Fibroblast of lung (primary cell): ENCODE measurements around the gene PIP5K1C.

ENCODE experiments used
- EZH2 ChIP-seq: IDR thresholded peaks from 2 replicates; pipeline ENCODE4 v1.5.1; 2012; ENCODE audit warnings: low read length, control low read depth, mild to moderate bottlenecking; ENCODE audit errors: missing control alignments
- TF ChIP-seq, protein P1 (sequence below), 2 donors: IDR thresholded peaks in 1 of 2; conservative IDR thresholded peaks in 1 of 2; 1 replicate in 1 of 2; 2 replicates in 1 of 2; pipeline ENCODE4 v1.5.1; 2011 to 2012; ENCODE audit warnings: low read length in 2 of 2, control low read depth in 1 of 2, inconsistent platforms in 1 of 2, low read depth in 1 of 2, mild to moderate bottlenecking in 1 of 2

DNA sequence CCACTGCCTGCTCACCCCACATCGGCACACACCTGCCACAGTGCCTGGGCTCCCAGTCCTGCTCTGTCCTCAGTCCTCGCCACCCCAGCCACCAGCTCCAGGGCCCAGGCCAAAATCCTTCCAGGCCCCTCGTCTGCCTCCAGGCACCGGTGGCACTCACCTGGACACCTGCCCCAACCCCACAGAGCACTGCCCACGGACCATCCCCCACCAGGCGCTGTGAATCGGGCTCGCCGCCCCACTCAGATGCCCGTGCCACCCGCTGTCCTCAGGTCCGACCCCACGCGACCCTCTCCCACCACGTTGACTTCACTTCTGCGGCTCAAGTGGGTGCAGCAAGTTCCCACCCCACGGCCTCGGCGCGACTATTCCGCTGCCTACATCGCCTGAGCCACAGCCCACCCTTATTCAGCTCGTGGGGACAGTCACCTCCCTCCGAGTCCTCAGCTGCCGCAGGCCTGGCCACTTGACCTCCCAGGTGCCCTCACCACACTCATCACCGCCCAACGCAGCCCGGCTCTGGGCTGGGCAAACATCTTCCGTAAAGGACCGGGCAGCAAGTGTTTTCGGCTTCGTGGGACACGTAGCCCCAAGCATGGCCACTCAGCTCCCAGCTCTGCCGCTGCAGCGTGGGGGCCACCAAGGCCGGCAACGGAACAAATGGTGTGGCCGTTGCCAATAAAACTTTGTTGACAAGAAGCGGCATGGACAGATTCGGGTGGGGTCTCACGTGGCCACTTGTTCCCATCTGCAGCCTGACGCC lies 5.7 kb downstream of the PIP5K1C start:
- TF ChIP-seq, protein P1, sequence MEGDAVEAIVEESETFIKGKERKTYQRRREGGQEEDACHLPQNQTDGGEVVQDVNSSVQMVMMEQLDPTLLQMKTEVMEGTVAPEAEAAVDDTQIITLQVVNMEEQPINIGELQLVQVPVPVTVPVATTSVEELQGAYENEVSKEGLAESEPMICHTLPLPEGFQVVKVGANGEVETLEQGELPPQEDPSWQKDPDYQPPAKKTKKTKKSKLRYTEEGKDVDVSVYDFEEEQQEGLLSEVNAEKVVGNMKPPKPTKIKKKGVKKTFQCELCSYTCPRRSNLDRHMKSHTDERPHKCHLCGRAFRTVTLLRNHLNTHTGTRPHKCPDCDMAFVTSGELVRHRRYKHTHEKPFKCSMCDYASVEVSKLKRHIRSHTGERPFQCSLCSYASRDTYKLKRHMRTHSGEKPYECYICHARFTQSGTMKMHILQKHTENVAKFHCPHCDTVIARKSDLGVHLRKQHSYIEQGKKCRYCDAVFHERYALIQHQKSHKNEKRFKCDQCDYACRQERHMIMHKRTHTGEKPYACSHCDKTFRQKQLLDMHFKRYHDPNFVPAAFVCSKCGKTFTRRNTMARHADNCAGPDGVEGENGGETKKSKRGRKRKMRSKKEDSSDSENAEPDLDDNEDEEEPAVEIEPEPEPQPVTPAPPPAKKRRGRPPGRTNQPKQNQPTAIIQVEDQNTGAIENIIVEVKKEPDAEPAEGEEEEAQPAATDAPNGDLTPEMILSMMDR (conservative IDR thresholded peaks at IDR 0.05 in 1 of 2, IDR thresholded peaks at IDR 0.05 in 1 of 2; ENCODE audit: low read depth in 1 of 2, low read length in 2 of 2) = no peak
- no peak for TF ChIP-seq EZH2
